ENCODE measurements around the gene LGI4. TPM values are rescaled to one million over a fixed set of nuclear protein-coding genes. Genes with fewer than 3 reads are reported as not detected.

LGI4 gene
- total and polyA plus RNA-seq, 2 donors from 2014 or later = 5.1 to 7.5 TPM

DNA sequence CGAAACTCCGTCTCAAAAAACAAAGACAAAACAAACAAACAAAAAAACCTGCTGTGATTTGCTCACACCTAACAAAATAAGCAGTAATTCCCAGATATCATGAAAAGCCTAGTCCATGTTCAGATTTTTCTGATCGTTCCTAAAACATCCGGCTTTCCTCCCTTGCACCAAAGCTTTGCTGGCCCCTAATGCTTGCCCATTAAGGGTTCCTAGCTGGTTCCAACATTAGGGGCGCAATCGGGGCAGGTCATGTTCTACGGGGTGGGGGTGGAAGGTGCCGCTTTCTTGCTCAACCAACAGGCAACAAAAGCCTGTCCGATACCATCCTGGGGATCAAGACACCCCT, 44.7 kb downstream of the LGI4 start:
- Histone ChIP-seq H3K27me3 (ENCODE audit: control insufficient read depth, insufficient read depth, low read length) (no peaks in the 10 kb centered on the region), H3K9ac (ENCODE audit: low read length in 3 of 3) (no peak overlapping the region), H3K9me3 (ENCODE audit: control insufficient read depth in 2 of 3, insufficient read depth in 1 of 3, low read length in 3 of 3) (no peaks in the 10 kb centered on the region), H3K4me3 (ENCODE audit: low read length in 3 of 3) (no peak overlapping the region), H3K36me3 (ENCODE audit: control insufficient read depth in 2 of 3, insufficient read depth in 3 of 3, low read length in 3 of 3) (no peaks in the 10 kb centered on the region), H3K27ac (ENCODE audit: low read depth in 2 of 2, low read length in 2 of 2) (no peak overlapping the region), H3K4me1 (ENCODE audit: control insufficient read depth in 2 of 3, insufficient read depth in 2 of 3, low read depth in 1 of 3, low read length in 3 of 3) (no peaks in the 10 kb centered on the region)
- FAIRE-seq (no peak), DNase-seq (no peak)
- intact Hi-C loops (cut with DNase I) = no loop called here
- TF ChIP-seq, protein P1, sequence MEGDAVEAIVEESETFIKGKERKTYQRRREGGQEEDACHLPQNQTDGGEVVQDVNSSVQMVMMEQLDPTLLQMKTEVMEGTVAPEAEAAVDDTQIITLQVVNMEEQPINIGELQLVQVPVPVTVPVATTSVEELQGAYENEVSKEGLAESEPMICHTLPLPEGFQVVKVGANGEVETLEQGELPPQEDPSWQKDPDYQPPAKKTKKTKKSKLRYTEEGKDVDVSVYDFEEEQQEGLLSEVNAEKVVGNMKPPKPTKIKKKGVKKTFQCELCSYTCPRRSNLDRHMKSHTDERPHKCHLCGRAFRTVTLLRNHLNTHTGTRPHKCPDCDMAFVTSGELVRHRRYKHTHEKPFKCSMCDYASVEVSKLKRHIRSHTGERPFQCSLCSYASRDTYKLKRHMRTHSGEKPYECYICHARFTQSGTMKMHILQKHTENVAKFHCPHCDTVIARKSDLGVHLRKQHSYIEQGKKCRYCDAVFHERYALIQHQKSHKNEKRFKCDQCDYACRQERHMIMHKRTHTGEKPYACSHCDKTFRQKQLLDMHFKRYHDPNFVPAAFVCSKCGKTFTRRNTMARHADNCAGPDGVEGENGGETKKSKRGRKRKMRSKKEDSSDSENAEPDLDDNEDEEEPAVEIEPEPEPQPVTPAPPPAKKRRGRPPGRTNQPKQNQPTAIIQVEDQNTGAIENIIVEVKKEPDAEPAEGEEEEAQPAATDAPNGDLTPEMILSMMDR (IDR thresholded peaks at IDR 0.05; ENCODE audit: borderline replicate concordance, extremely low read depth, insufficient read depth) = no peak

DNA sequence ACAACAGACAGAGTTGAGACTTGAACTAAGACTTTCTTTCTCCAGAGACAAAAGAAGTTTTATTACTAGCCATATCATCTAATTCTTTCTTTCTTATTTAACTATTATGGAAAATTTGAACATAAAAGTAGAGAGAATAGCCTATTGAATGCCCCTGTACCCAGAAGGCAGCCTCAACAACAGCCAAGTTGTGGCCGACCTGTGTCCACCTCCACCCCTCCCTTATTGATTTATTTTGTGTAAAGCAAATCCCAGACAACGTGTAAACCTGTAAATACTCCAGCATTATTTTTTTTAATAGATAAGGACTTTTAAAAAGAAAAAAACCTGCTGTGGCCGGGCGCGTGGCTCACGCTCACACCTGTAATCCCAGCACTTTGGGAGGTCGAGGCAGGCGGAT, 45.3 kb downstream of the LGI4 start:
- Histone ChIP-seq H3K9ac (ENCODE audit: low read length in 3 of 3) (no peak overlapping the region), H3K4me3 (ENCODE audit: low read length in 3 of 3) (no peak overlapping the region), H3K27ac (ENCODE audit: low read depth in 2 of 2, low read length in 2 of 2) (no peak overlapping the region), H3K27me3 (ENCODE audit: control insufficient read depth, insufficient read depth, low read length) (no peaks in the 10 kb centered on the region), H3K9me3 (ENCODE audit: control insufficient read depth in 2 of 3, insufficient read depth in 1 of 3, low read length in 3 of 3) (no peaks in the 10 kb centered on the region), H3K4me1 (ENCODE audit: control insufficient read depth in 2 of 3, insufficient read depth in 2 of 3, low read depth in 1 of 3, low read length in 3 of 3) (no peaks in the 10 kb centered on the region), H3K36me3 (ENCODE audit: control insufficient read depth in 2 of 3, insufficient read depth in 3 of 3, low read length in 3 of 3) (no peaks in the 10 kb centered on the region)
- no peak for FAIRE-seq
- TF ChIP-seq, protein P1 (IDR thresholded peaks at IDR 0.05; ENCODE audit: borderline replicate concordance, extremely low read depth, insufficient read depth) = no peak
- no peak for DNase-seq
- intact Hi-C loops (cut with DNase I) = no loop called here

DNA sequence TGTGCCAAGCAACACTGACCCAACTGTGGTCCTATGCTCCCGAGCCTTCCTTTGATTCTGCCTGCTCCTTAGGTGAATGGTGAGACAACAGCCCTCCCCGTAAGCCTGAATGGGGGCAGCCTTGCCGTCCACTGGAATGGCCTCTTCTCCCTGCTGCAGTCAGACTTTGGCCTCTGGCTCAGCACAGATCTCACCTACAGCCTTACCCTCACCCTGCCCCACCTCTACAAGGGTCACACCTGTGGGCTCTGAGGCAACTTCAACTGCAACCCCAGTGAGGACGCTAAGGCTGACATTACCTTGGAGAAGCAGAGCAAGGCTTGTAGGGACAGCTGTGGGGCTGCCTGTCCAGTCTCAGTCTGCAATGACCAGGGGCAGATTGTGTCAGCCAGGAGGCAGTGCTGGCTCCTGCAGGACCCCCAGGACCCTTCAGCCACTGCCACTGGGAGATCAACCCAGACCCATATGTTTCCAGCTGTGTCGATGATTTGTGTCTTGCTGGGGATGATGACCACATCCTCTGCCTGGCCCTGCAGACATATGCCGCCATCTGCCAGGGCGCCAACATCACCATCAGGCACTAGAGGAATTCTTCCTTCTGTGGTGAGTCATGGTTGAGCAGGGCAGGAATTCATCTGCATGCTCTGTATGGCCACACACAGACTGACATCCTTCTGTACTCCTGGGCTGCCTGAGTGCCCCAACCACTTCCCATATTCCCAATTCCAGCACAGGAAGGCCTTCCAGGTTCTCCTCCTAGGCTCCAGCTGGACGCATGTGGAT, 46.5 kb downstream of the LGI4 start:
- Histone ChIP-seq H3K9ac (ENCODE audit: low read length in 3 of 3) (no peak overlapping the region), H3K9me3 (ENCODE audit: control insufficient read depth in 2 of 3, insufficient read depth in 1 of 3, low read length in 3 of 3) (no peaks in the 10 kb centered on the region), H3K4me3 (ENCODE audit: low read length in 3 of 3) (no peak overlapping the region), H3K36me3 (ENCODE audit: control insufficient read depth in 2 of 3, insufficient read depth in 3 of 3, low read length in 3 of 3) (no peaks in the 10 kb centered on the region), H3K27me3 (ENCODE audit: control insufficient read depth, insufficient read depth, low read length) (no peaks in the 10 kb centered on the region), H3K4me1 (ENCODE audit: control insufficient read depth in 2 of 3, insufficient read depth in 2 of 3, low read depth in 1 of 3, low read length in 3 of 3) (no peaks in the 10 kb centered on the region), H3K27ac (ENCODE audit: low read depth in 2 of 2, low read length in 2 of 2) (no peak overlapping the region)
- peak in 3 of 5 donors; percentile 28 to 39 (median 35) for DNase-seq
- intact Hi-C loops (cut with DNase I) = no loop called here
- TF ChIP-seq, protein P1 (IDR thresholded peaks at IDR 0.05; ENCODE audit: borderline replicate concordance, extremely low read depth, insufficient read depth) = no peak
- FAIRE-seq = no peak

Data from kidney (tissue), 14 donors.